Stromal cell of bone marrow (primary cell): ENCODE data around the gene COX6A1.

Experiments
- DNase-seq: peaks from one replicate; pipeline ENCODE4 v3.0.0-alpha.2; 2012; ENCODE audit warnings: low read depth

Gene COX6A1

GRCh38 chr12:120437735-120438494, at the start of gene COX6A1:
TSS of gene COX6A1 (plus strand) at chr12:120438113. CDS start at chr12:120438127, 14 bp downstream.
- DNase-seq = peak; percentile 95

GRCh38 chr12:120388691-120389481, 49.0 kb upstream of the COX6A1 start:
- DNase-seq = no peak

- DNase-seq = no peak
These were observed 47.3 kb upstream of the COX6A1 start for GRCh38 chr12:120390540-120391120.

- DNase-seq = no peak
These were observed 43.2 kb upstream of the COX6A1 start for GRCh38 chr12:120394483-120395367.

GRCh38 chr12:120397824-120398540, 39.9 kb upstream of the COX6A1 start:
- DNase-seq = no peak

- no peak for DNase-seq
These were observed 38.4 kb upstream of the COX6A1 start for GRCh38 chr12:120399531-120399930.

- DNase-seq = no peak
These were observed 35.7 kb upstream of the COX6A1 start for GRCh38 chr12:120402217-120402616.

GRCh38 chr12:120403869-120404268, 34.0 kb upstream of the COX6A1 start:
- no peak for DNase-seq

GRCh38 chr12:120404271-120404670, 33.6 kb upstream of the COX6A1 start:
- DNase-seq = no peak

- DNase-seq = no peak
These were observed 31.8 kb upstream of the COX6A1 start for GRCh38 chr12:120406069-120406468.

GRCh38 chr12:120406553-120406952, 31.4 kb upstream of the COX6A1 start:
- no peak for DNase-seq

GRCh38 chr12:120408771-120409170, 29.1 kb upstream of the COX6A1 start:
- DNase-seq = no peak

- DNase-seq = no peak
These were observed 25.5 kb upstream of the COX6A1 start for GRCh38 chr12:120412421-120412820.

GRCh38 chr12:120413901-120414695, 23.8 kb upstream of the COX6A1 start:
- no peak for DNase-seq

- no peak for DNase-seq
These were observed 21.3 kb upstream of the COX6A1 start for GRCh38 chr12:120416490-120417216.

GRCh38 chr12:120417917-120418580, 19.9 kb upstream of the COX6A1 start:
- no peak for DNase-seq

GRCh38 chr12:120421701-120422100, 16.2 kb upstream of the COX6A1 start:
- no peak for DNase-seq

- no peak for DNase-seq
These were observed 14.9 kb upstream of the COX6A1 start for GRCh38 chr12:120422892-120423456.

- DNase-seq = no peak
These were observed 12.1 kb upstream of the COX6A1 start for GRCh38 chr12:120425797-120426196.
